ENCODE data around the gene SECISBP2L.
"Not testable (repeated sequence)": the region's sequence is repeated elsewhere in the genome, so short reads cannot be mapped to it uniquely, and the experiment has no call there.

Gene SECISBP2L, protein sequence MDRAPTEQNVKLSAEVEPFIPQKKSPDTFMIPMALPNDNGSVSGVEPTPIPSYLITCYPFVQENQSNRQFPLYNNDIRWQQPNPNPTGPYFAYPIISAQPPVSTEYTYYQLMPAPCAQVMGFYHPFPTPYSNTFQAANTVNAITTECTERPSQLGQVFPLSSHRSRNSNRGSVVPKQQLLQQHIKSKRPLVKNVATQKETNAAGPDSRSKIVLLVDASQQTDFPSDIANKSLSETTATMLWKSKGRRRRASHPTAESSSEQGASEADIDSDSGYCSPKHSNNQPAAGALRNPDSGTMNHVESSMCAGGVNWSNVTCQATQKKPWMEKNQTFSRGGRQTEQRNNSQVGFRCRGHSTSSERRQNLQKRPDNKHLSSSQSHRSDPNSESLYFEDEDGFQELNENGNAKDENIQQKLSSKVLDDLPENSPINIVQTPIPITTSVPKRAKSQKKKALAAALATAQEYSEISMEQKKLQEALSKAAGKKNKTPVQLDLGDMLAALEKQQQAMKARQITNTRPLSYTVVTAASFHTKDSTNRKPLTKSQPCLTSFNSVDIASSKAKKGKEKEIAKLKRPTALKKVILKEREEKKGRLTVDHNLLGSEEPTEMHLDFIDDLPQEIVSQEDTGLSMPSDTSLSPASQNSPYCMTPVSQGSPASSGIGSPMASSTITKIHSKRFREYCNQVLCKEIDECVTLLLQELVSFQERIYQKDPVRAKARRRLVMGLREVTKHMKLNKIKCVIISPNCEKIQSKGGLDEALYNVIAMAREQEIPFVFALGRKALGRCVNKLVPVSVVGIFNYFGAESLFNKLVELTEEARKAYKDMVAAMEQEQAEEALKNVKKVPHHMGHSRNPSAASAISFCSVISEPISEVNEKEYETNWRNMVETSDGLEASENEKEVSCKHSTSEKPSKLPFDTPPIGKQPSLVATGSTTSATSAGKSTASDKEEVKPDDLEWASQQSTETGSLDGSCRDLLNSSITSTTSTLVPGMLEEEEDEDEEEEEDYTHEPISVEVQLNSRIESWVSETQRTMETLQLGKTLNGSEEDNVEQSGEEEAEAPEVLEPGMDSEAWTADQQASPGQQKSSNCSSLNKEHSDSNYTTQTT

DNA sequence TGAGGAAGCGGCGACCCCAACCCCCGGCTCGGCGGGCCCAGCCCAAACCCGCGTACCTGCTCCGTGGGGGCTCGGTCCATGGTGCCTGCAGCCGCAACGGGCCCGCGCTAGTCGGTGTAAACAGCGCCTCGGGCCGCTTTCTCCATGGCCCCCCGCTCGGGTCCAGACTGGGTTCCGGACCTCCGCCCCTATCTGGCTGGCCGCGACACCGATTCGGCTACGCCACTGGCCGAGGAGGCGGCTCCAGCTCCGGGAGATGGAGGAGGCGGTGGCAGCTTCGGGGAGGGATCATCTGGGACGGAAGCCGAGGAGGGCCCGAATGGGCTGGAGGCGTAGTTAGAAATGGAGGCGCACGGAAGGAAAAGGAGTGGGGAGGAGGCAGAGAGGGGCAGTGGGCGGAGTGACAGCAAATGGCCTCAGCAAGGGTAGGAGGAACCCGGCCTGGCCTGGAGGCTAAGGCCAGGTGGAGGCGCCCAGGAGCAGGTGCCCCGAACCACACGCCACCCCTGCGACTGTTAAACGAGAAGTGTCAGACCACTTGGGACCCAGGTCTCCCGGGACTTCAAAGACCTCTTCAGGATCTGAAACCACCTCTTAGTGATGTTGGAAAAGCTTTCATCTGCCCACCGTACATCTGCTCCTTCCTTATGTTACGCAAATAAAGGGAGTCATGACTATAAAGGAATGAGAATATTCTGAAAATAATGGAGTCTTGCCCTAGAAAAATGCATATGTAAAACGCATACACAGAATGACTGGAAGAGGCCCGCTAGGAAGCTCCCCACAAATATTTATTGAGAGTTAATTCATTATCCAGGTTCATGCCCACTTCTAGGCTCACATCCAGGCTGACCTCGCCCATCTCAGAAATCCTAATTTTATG, at the start of gene SECISBP2L:
SECISBP2L (minus strand) TSS at position 227 of the 883 bp plus-strand sequence; CDS start at position 80, 147 bp downstream.
- peak; percentile 32 to 88 for DNase-seq

DNA sequence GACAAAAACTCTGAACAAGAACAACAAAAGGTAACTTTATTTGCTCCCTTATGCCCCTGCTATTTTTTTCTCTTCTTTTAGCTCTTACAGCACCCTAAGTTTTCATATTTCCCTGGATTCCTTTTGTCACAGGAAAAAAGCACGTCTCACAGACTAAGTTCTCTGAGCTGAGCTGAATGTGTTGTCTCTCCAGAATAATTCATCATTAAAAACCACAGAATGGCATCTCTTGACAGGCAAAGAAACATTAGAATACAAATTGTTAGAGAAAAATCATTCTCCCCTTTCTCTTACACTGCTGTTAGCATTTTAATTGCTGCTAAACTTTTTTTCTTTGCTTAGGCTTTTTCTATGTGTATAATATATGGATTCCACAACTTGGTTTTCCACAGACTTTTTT, 48.7 kb upstream of the SECISBP2L start:
- no peak for DNase-seq

DNA sequence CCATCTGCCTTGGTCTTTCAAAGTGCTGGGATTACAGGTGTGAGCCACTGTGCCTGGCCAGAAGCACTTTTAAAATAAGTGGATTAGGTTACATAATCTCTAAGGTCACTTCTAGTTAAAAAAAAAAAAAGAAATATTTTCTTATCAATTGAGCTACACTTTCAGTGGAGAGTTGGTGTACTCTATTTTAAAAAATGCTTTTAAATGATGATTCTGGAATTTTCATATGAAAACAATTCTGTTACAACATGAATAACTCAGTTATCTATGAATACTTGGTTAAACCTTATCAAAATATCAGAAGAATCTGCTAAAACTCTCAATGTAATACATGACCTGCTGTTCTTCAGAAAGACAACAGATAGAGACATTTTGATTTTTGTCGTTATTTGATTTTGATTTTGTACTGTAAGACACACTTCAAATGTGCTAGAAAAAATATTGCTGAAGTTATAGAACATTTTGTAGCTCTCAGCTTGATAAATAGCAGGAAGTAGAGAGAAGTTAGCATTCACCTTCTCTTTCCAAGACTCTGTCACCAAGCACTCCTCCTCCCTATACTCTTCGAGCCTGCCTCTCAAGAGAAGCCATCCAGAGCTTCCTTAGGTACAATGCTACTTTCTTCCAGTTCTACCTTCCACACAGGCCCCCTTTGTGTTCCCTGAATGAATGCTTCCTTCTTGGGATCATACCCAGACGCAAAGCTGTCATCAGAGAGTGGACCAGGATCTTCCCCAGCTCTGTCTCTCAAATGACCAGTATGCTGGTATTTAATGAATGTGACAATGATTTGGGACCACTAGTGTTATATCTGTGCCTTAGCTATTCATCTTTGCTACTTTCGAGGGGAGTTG, 47.2 kb upstream of the SECISBP2L start:
- DNase-seq, result no peak

DNA sequence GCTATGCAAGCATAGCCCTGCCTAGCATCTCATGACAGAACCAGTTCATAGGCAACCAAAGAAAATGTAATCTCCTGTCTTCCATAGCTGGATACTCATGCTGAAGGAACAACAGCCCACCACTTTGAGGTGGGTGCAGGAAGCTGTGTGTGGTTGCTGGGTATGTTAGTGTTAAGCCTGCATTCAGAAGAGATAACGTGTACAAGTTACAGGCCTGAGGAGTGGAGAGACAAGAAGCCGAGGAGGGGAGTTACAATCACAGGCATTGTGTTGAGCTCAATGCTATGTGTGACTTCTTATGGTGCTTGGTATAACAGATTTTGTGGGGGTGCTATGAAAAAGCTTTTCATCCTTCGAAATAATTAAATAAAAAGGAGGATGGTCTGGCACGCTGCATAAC, 42.8 kb upstream of the SECISBP2L start:
- DNase-seq, result no peak

DNA sequence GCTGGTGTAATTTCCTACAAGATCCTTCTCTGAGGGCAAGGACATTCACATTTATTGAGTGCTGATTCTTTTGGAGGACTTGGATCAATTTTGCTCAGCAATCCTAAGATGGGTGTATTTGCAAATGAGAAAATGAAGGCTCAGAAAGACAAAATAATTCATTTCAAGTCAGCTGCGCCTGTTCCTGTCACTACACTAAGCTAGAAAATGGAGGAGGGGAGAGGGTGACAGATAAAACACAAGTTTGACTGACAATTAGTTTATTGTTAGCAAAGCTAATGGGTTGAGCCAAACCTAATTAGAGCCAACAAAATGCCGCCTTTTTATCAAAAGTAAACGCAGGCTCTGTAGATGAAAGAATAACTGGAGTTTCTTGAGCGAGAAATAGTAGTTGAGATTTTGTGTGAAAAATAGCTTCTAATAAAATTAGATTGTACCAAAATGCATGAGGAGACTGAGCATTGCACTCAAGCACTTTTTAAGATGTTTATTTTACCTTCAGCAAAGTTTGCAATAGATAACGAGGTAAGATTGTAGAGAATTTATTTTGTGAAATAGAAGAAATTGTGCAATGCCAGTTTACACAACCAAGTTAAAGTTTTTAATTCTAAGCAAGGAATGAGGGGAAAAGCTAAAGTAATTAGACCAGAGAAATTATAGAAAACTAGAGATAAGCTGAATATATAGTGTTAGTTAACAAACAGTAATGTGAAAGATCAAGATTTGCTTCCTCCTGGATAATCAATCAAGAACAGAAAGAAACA, 39.6 kb upstream of the SECISBP2L start:
- no peak for DNase-seq

DNA sequence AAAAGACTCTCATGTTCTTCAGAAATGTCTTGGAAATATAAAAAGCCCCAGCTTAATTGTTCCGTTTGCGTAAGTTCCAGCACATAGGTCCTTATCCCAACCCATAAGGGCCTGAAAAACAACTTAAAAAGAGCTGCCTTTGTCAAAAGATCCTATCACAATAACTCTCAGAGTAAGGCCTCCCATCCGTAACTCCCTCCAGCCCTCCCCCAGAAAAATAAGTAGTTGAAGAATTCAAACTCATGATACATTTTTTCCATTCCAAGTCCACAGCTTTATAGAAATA, 38.0 kb upstream of the SECISBP2L start:
- DNase-seq, result no peak

DNA sequence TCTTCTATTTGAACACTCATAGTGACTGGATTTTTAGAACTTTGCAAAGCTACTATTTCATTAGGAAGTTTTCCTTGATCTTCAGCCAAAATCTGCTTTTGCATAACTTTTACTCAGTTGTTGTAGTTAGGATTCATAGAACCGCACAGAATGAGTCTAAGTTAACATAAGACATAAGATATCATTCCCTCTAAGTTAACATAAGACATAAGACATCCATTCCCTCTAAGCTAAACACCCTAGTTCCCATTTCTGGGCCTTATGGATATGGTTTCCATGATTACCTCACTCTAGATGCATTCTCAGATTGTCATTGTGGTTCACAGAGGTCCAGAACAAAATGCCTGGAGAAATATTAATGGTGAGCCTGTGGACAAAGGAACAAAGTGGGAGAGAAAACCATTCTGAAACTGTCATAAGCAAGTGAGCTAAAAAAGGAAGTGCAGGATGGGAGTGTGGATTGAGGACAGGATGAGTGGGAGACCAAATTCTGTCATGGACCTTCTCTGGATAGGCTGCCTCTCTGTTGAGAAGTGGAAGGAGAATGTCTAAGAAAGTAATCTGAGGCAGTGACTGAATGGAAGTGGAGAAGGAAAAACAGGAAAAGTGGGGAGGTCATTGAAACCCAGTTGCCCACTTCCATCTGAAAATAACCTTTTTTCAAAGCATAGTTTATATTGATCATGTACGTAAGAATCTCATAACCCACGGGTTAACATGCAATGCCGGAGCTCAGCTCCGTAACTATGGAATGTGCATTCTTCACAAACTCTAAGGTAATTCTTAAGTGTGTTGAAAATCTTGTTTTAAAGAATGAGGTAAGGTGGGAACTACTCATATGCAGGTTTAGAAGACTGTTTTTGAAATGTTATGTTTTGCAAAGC, 37.4 kb upstream of the SECISBP2L start:
- DNase-seq, result no peak

DNA sequence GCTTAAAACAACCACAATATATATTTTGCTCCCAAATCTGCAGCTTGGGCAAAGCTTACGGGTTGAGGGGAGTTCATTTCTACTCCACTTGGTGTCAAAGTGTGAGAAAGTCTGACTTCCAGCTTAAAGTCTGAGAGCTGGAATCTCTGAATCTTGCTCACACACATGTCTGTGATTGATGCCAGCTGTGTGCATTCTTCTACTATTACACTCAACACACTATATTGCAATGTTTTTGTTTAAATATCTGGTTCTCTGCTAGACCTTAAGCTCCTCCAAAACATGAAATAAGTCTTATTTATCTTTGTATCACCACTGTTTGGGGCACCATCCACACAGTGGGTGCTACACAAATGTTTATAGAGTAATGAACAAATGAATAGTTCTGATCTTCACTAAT, 36.7 kb upstream of the SECISBP2L start:
- DNase-seq, result no peak

DNA sequence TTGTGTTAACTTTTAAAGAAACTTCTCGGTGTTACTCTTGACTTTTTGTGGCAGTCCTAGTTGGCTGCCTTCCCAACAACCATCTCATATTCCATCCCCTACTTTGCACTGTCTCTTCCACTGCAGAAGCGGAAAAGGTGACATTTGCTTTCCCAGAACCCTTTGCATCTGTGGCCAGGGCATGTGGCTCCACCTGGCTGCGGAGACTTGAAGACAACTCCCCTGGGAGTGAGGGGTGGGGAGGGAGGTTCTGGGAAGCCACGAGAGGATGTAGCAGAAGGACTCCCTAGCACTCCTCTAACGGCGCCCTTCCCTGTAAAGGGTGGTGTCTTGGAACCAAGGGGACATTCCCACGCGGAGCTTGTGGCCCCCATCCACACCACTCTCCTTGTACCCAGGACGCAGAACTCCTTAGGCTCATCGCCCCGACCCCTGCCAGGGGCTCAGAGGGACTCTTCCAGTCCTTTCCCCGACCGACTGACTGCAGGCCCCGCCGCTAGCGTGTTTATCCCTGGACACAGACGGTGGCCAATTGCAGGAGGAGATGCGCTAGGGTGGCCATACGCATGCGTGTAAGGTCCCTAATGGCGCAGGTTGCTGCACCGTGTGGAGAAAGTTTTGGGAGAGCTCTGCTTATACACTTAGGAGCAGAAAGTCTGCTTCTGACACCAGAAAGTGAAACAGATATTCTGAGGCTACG, 33.2 kb upstream of the SECISBP2L start:
- DNase-seq, result no peak

DNA sequence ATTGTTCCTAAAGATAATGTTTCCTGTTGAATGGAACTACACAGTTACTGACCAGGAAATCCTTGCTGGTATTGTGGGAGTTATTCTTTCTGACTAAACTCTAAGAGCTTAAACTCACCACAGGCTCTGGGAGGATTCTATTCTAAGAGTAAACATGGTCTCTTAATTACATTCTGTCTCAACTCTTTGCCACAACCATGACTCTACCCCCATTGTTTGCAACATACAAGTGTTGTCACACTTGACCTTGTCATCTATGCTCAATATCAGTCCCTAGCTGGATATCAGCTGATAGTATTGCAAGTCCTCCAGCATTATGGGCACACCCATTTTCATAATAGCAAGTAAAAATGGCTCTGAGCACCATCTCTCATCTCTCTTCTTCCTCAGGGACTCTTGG, 29.6 kb upstream of the SECISBP2L start:
- no peak for DNase-seq

DNA sequence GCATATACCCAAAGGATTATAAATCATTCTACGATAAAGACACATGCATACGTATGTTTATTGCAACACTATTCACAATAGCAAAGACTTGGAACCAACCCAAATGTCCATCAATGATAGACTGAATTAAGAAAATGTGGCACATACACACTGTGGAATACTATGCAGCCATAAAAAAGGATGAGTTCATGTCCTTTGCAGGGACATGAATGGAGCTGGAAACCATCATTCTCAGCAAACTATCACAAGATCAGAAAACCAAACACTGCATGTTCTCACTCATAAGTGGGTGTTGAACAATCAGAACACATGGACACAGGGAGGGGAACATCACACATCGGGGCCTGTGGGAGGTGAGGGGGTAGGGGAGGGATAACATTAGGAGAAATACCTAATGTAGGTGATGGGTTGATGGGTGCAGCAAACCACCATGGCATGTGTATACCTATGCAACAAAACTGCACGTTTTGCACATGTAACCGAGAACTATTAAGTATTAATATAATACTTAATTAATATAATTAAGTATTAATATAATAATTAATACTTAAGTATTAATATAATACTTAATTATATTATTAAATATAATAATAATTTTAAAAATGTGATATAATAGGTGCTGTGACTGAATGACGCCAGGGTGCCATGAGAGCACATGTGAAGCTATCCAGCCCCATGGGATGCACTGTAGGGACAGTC, 28.5 kb upstream of the SECISBP2L start:
- not testable (repeated sequence) for DNase-seq

DNA sequence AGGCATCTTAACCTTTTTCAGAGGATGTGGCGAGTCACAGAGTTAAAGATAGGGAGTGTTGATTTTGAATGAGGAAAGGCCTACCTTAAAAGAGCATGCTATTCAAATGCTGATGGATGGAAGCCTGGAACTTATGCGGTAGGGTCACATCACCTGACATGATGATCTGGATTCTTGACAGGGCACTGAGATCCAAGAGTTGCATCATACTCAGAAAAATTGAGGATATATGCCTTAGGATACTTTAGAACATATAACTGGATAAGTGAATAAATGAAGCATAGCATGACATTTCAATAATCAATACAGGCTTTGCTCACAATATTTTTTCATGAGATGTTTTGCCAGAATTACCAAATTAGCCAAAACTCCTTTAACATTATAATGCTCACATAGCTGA, 20.1 kb upstream of the SECISBP2L start:
- no peak for DNase-seq

DNA sequence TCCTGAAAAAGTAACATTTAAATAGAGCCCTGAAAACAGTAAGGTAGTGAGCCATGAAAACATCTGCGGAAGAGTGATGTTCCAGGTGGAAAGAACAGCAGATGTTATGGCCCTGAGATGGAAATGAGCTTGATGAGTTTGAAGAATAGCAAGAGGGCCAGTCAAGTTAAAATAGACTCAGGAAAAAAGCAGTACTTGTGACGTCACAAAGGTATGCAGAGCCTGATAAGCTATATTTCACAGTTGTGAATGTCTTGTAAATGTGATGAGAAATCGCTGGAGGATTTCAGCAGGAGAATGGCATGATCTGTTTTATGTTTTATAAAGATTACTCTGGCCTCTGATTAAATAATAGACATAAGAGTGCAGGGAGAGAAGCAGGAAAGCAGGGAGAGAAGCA, 18.6 kb upstream of the SECISBP2L start:
- no peak for DNase-seq

DNA sequence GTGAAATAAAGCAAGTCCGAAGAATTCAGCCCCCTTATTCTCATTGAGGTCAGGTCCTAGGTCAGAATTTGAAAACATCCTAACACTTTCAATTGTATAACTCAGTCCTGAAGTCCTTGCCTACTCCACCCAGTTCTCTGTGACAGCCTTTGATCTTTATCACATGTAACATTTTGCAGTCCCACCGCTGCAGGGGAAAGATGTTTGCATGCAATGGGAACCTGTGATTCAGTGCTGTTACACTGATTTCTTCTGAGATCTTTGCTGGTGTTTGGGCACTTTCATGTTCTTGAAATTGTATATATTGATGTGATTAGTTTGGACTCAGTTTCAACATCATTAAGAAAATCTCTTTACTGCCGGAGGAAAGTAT, 18.0 kb upstream of the SECISBP2L start:
- no peak for DNase-seq

DNA sequence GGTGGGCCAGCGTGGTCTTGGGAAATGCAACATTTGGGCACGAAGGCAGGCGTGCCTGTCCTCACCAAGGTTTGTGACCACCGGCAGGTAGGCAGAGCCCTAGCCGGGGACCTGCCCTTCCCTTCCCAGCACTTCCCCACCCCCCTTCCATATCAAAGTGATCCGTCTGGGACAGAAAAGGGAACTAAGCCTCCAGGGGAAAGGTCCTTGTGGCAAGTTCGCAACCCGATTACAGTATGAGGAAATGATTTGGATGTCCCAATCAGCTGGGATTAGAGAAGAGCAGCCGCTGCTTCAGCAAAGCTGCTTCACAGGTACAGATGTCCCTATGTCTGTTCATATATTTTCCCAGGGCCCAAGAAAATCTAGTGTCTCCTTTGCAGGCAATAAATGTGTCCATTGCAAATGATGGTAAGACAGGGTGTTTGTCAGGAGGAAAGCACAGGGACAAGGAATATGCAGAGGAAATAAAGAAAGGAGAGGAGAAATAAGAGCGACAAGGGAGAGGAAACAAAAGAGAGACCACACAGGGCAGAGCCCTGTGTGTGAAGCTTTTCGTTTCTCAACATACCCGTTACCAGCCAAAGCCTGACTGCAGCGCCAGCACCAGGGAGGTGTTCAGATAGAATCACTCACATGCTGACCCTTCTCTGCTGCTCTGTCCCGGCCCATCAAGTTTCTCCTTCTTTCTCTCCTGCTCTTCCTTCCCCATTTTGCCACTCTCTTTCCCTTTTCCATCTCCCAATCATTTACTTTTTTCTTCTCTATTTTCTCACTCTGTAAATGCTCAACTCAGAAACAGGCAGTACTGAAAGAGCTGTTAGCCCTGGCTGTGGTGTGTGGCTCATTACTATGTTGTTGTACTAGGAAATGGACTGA, 17.4 kb upstream of the SECISBP2L start:
- DNase-seq, result no peak

DNA sequence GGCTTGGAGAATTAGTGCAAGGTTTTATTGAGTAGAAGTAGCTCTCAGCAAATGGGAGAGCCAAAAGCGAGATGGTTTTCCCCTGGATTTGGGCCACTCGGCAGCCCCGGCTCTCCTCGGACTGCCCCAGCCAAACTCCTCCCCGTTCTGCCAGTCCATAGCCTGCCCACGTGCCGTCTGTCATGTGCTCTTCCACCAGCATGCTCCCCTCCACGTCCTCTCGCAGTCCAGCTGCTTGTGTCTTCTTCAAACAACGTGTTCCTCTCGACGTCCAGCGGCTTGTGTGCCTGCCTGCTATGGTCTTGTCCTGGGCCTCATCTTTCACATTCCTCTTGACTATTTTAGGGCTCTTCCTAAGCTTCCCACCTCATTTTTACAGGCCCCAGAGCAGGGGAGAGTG, 16.7 kb upstream of the SECISBP2L start:
- DNase-seq, result no peak

DNA sequence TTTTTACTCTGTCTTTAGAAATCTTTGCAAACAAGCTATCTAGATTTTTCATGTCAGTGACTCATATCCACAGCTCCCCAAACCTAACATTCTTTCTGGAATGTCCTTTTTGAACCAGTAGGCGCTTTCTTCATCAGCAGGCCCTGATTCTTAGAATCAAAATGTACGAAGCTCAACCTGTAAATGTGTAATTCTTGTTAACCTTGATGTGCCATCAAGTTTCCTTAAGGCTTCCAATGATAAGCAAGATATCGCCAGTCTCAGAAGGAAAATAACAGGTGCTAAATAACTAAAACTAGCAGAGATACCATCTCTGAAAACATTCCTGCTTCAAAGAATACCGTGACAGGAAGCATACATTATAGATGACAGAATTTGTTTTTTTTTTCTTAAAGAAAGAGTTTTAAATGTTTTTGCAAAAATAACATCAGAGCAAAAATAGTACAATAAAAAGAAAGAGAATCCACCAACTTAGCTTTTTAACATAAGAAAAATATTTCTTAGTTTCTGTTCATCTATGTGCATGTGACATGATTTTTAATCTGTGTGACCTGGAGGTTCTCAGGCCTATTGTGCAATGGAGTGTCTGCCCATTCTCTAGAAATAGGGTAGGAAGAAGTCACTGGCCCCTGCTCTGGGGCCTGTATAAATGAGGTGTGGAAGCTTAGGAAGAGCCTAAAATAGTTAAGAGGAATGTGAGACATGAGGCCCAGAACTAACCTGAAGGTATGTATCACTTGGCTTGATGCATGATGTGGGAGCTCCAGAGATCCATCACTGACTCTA, 14.7 kb upstream of the SECISBP2L start:
- DNase-seq, result no peak

All from SW 1271 (cell line).